SK-N-SH (cell line): ENCODE data around the gene PRKCH. TPM values are rescaled to one million over a fixed set of nuclear protein-coding genes. Genes with fewer than 3 reads are reported as not detected.

Source experiments
- CTCF ChIA-PET: fragments of 300-600, 350-600 bp; formaldehyde crosslinking; extraction: SDS; loops from one replicate; lab custom pipeline; 2021; lab: Yijun Ruan, JAX
- POLR2A ChIA-PET: fragments of 350-600 bp; sonication (Branson Sonifier 250); formaldehyde crosslinking; extraction: SDS; loops from one replicate; lab custom pipeline; 2020; ENCODE audit warnings: antibody characterized with exemption, inconsistent platforms; lab: Yijun Ruan, JAX
- DNase-seq: peaks from one replicate; pipeline ENCODE4 v3.0.0; 2012
- H2AFZ ChIP-seq: fragments of 200-600 bp; sonication (generic); 2 replicates; pipeline ENCODE4 v1.8.1; 2016; ENCODE audit warnings: antibody characterized with exemption, mild to moderate bottlenecking, low read depth
- H3F3A ChIP-seq: fragments of 200-600 bp; sonication (generic); replicated peaks from 2 replicates; pipeline ENCODE3; 2016; ENCODE audit warnings: antibody characterized with exemption, mild to moderate bottlenecking; ENCODE audit not compliant: insufficient read depth
- H3K27ac ChIP-seq, 2 experiments: fragments of 200-500 bp in 1 of 2; fragments of 200-600 bp in 1 of 2; sonication (Bioruptor generic) in 1 of 2; sonication (generic), shearing (Covaris generic) in 1 of 2; 2 replicates each; pipeline versions ENCODE4 v1.5.1 to v1.6.1; 2014 to 2016; ENCODE audit warnings: low read depth in 2 of 2, inconsistent platforms in 1 of 2, low read length in 1 of 2, mild to moderate bottlenecking in 1 of 2, mixed read lengths in 1 of 2
- H3K27me3 ChIP-seq: fragments of 200-600 bp; sonication (generic), shearing (Covaris generic); 2 replicates; pipeline ENCODE4 v1.6.1; 2016; ENCODE audit warnings: mixed run types; ENCODE audit not compliant: insufficient read depth
- H3K36me3 ChIP-seq, 2 experiments: fragments of 200-500 bp in 1 of 2; fragments of 200-600 bp in 1 of 2; sonication (Bioruptor generic) in 1 of 2; sonication (generic) in 1 of 2; replicated peaks in 1 of 2; 2 replicates each; pipeline versions ENCODE3 to v1.5.1; 2014 to 2016; ENCODE audit warnings: low read length in 1 of 2, mild to moderate bottlenecking in 1 of 2; ENCODE audit not compliant: insufficient read depth in 2 of 2, control insufficient read depth in 1 of 2
- H3K4me1 ChIP-seq, 2 experiments: fragments of 200-500 bp in 1 of 2; fragments of 200-600 bp in 1 of 2; sonication (Bioruptor generic) in 1 of 2; sonication (generic), shearing (Covaris generic) in 1 of 2; 2 replicates each; pipeline versions ENCODE4 v1.5.1 to v1.6.1; 2014 to 2016; ENCODE audit warnings: low read depth in 1 of 2, low read length in 1 of 2, mixed run types in 1 of 2; ENCODE audit not compliant: insufficient read depth in 2 of 2, control insufficient read depth in 1 of 2
- H3K4me2 ChIP-seq: fragments of 200-600 bp; sonication (generic), shearing (Covaris generic); 2 replicates; pipeline ENCODE4 v1.6.1; 2017; ENCODE audit warnings: mixed run types
- H3K4me3 ChIP-seq, 2 experiments: fragments of 200-500 bp in 1 of 2; fragments of 200-600 bp in 1 of 2; sonication (Bioruptor generic) in 1 of 2; sonication (generic), shearing (Covaris generic) in 1 of 2; 2 replicates each; pipeline versions ENCODE4 v1.5.1 to v1.8.1; 2014 to 2016; ENCODE audit warnings: low read depth in 2 of 2, inconsistent platforms in 1 of 2, low read length in 1 of 2, mild to moderate bottlenecking in 1 of 2, mixed read lengths in 1 of 2, moderate library complexity in 1 of 2
- H3K79me2 ChIP-seq: fragments of 200-600 bp; sonication (generic); 2 replicates; pipeline ENCODE4 v1.8.1; 2017; ENCODE audit warnings: mild to moderate bottlenecking; ENCODE audit not compliant: insufficient read depth
- H3K9ac ChIP-seq: fragments of 200-600 bp; sonication (generic); 2 replicates; pipeline ENCODE4 v1.6.1; 2017; ENCODE audit warnings: mixed run types
- H3K9me2 ChIP-seq: fragments of 200-600 bp; sonication (generic); 2 replicates; pipeline ENCODE4 v1.6.1; 2017; ENCODE audit warnings: mixed run types
- H3K9me3 ChIP-seq: fragments of 200-600 bp; sonication (generic); 2 replicates; pipeline ENCODE4 v1.6.1; 2017; ENCODE audit warnings: mixed run types, mild to moderate bottlenecking, moderate library complexity
- H4K20me1 ChIP-seq: fragments of 200-600 bp; sonication (generic); 2 replicates; pipeline ENCODE4 v1.6.1; 2017; ENCODE audit warnings: mild to moderate bottlenecking, mixed run types; ENCODE audit not compliant: insufficient read depth
- GATA2 ChIP-seq: sonication (generic); formaldehyde crosslinking; IDR thresholded peaks from 2 replicates; pipeline ENCODE4 v1.5.0; 2020; ENCODE audit warnings: mild to moderate bottlenecking, missing genetic modification reagents
- MXI1 ChIP-seq: IDR thresholded peaks from 2 replicates; pipeline ENCODE4 v1.6.1; 2012; ENCODE audit warnings: mild to moderate bottlenecking, low read depth, low read length, improper control_type of control experiment
- RAD21 ChIP-seq: IDR thresholded peaks from 2 replicates; pipeline ENCODE4 v1.6.1; 2012; ENCODE audit warnings: mild to moderate bottlenecking, low read length
- RCOR1 ChIP-seq: fragments of 150-350 bp; IDR thresholded peaks from 2 replicates; pipeline ENCODE4 v1.6.1; 2017; ENCODE audit warnings: antibody characterized with exemption, low read length
- RXRA ChIP-seq: IDR thresholded peaks from 2 replicates; pipeline ENCODE4 v1.4.0; 2012; ENCODE audit warnings: low read depth, mild to moderate bottlenecking, borderline replicate concordance
- SIN3A ChIP-seq: IDR thresholded peaks from 2 replicates; pipeline ENCODE4 v1.6.1; 2012; ENCODE audit warnings: low read depth, mild to moderate bottlenecking, low read length, moderate library complexity, borderline replicate concordance
- SMC3 ChIP-seq: IDR thresholded peaks from 2 replicates; pipeline ENCODE4 v1.6.1; 2012; ENCODE audit warnings: low read depth, low read length, improper control_type of control experiment
- TCF12 ChIP-seq: IDR thresholded peaks from 2 replicates; pipeline ENCODE4 v1.4.0; 2012
- WGBS: methylation state at CpG from one replicate; pipeline ENCODE4 v1.1.6; 2017; ENCODE audit warnings: low lambda C conversion rate; 5-methylcytosine and 5-hydroxymethylcytosine counted together
- polyA plus RNA-seq, 3 experiments: library from polyadenylated mRNA; depleted of rRNA; stranded (reverse); fragments of >200 nt; gene quantifications; 2 replicates each; pipeline ENCODE4 v1.2.3, GENCODE V29; 2012
- TF ChIP-seq, protein P1 (sequence below): IDR thresholded peaks from 2 replicates; pipeline ENCODE4; 2012
- TF ChIP-seq, protein P2 (sequence below): IDR thresholded peaks from 2 replicates; pipeline ENCODE4 v1.4.0; 2012; ENCODE audit warnings: low read depth, borderline replicate concordance

The PRKCH gene
- polyA plus RNA-seq, 1 of the 3 experiments (the other 2 are of a cell fraction) = 4.2 TPM

DNA sequence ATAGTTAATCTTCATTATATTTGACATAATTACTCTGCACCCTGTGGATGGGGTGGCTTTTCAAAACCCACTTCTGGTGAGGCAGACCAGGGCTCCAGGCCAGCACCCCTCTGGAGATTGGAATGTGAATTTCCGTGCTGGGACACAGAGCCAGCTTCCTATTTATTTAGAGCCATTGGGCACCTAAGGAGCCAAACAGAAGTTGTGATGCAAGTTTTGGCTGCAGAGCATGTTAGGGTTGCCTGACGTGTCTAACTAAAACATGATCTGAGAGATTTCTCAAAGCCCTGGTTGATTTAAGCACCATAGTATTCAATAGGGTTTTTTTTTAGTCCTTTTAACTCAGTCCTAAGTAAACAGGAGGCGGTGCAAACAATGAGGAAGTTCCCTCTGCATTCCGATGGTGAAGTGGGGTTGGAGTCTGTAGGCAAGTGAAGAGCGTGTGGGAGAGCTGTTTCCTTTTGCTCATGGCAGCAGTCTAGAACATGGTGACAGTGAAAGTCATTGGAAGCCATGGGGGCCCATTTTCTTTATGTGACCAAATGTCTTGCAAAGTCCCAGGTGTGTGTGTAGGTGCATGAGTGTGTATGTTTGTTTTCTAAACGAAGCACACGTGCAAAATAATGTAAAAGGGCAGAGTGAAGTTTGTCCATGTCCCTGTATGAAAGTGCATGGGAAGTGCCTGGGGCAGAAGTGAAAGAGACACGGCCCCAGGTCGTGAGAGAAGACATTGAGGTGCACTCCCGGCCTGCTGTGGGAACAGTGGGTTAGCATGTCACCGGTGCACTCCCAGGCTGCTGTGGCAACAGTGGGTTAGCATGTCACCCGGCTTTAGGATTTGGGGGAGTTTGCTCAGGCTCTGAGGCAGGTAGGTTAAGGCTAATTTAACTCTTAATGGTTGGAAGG lies 117.7 kb downstream of the PRKCH start:
- H2AFZ ChIP-seq = peak overlapping the region; percentile 17; the same call in 1 of the 2 replicates
- WGBS = 68% methylated on average over 12 of the region's 12 CpGs

DNA sequence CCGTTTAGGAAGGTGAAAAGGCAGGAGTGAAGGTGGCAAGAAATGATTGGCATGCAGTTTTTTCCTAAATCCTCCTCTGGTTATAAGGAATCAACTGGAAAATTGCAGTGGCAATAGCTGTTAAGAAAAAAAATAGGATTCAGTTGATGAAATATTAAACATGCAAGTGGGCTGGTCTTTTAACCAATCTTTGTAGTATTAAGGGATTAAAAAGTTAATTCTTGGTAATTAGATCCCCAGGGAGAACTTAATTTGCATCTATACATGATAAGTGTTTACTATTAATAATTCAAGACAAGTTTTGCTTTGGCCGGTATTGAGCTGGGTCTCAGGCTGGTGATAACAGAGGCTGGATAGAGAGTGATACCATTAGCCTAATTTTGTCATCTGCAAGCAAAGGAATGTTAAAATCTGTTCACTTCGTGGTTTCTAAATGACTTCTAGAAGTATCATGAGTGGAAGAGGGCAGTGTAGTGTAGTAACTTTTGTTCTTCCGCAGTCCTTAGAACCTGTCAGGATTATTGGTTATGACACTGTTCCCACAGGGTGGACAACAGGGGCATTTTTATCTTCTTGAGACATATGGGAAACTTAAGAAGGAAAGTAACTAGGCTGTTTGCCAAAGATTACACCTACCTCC lies 118.5 kb downstream of the PRKCH start:
- Histone ChIP-seq H3K4me1 (peaks cover 0 to 12% of the 10 kb centered on the region in 2 experiments; a peak in 1 of 4 replicates), H3K36me3 (no peaks in the 10 kb centered on the region), H3K9ac (no peak overlapping the region), H3K27me3 (no peaks in the 10 kb centered on the region), H3K4me2 (no peak overlapping the region), H3F3A (no peaks in the 10 kb centered on the region), H2AFZ (no peak overlapping the region), H3K4me3 (no peak overlapping the region), H4K20me1 (no peaks in the 10 kb centered on the region), H3K9me3 (no peaks in the 10 kb centered on the region), H3K27ac (no peak overlapping the region), H3K9me2 (no peaks in the 10 kb centered on the region), H3K79me2 (no peaks in the 10 kb centered on the region)
- DNase-seq = no peak
- TF ChIP-seq RXRA = no peak
- TF ChIP-seq, protein P1, sequence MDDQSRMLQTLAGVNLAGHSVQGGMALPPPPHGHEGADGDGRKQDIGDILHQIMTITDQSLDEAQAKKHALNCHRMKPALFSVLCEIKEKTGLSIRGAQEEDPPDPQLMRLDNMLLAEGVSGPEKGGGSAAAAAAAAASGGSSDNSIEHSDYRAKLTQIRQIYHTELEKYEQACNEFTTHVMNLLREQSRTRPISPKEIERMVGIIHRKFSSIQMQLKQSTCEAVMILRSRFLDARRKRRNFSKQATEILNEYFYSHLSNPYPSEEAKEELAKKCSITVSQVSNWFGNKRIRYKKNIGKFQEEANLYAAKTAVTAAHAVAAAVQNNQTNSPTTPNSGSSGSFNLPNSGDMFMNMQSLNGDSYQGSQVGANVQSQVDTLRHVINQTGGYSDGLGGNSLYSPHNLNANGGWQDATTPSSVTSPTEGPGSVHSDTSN = no peak
- WGBS = 70% methylated on average over 4 of the region's 4 CpGs
- CTCF ChIA-PET = interaction anchor here (1.0 kb wide), 1 partner anchor 11 kb away, joined by 3 read pairs; no protein-coding TSS in a partner anchor
- POLR2A ChIA-PET = no interaction called here

More for the DNA sequence above, 117.7 kb downstream of the PRKCH start:
- Histone ChIP-seq H3K9me2 (no peaks in the 10 kb centered on the region), H4K20me1 (no peaks in the 10 kb centered on the region), H3K79me2 (no peaks in the 10 kb centered on the region), H3K9me3 (no peaks in the 10 kb centered on the region), H3K9ac (no peak overlapping the region), H3K4me3 (no peak overlapping the region), H3F3A (no peaks in the 10 kb centered on the region), H3K4me2 (no peak overlapping the region), H3K27me3 (no peaks in the 10 kb centered on the region), H3K36me3 (no peaks in the 10 kb centered on the region), H3K27ac (no peak overlapping the region), H3K4me1 (peaks cover 0 to 17% of the 10 kb centered on the region in 2 experiments; a peak in 1 of 4 replicates)
- ChIA-PET CTCF (interaction anchor here (1.0 kb wide), 1 partner anchor 11 kb away, joined by 3 read pairs; no protein-coding TSS in a partner anchor), POLR2A (no interaction called here)
- no peak for TF ChIP-seq SMC3
- no peak for TF ChIP-seq MXI1
- TF ChIP-seq RAD21 = no peak
- DNase-seq = no peak

DNA sequence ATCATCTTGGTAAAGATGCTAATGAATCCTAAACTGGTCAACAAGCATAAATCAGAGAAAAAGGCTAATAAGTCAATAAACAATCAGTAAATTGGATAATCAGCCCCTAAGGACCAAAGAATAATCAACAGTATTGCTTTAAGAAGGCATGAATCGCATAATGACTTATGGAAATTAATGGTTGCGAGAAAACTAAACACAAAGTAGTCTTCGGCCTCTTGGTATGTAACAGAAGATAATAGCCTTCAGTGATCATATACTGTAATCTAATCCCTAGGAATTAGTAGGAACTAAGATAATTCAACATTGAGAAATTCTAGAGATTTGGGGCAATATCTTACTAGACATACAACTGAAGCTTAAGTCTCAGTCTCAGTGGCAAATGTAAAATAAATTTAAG lies 122.1 kb downstream of the PRKCH start:
- WGBS = 92% methylated on average over 3 of the region's 3 CpGs

More for the DNA sequence above, 122.1 kb downstream of the PRKCH start:
- Histone ChIP-seq H2AFZ (no peak overlapping the region), H3K4me3 (no peak overlapping the region), H3K4me2 (no peak overlapping the region), H3K27me3 (no peaks in the 10 kb centered on the region), H3K9me2 (no peaks in the 10 kb centered on the region), H3K79me2 (no peaks in the 10 kb centered on the region), H3K9ac (no peak overlapping the region), H3K27ac (no peak overlapping the region), H3F3A (no peaks in the 10 kb centered on the region), H3K36me3 (no peaks in the 10 kb centered on the region), H3K4me1 (peaks cover 0 to 12% of the 10 kb centered on the region in 2 experiments; a peak in 1 of 4 replicates), H3K9me3 (no peaks in the 10 kb centered on the region), H4K20me1 (no peaks in the 10 kb centered on the region)
- TF ChIP-seq, protein P2, sequence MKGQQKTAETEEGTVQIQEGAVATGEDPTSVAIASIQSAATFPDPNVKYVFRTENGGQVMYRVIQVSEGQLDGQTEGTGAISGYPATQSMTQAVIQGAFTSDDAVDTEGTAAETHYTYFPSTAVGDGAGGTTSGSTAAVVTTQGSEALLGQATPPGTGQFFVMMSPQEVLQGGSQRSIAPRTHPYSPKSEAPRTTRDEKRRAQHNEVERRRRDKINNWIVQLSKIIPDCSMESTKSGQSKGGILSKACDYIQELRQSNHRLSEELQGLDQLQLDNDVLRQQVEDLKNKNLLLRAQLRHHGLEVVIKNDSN = no peak
- TF ChIP-seq SIN3A (no peak), MXI1 (no peak), RCOR1 (no peak), TCF12 (no peak), GATA2 (CRISPR knock-in tag) (no peak)
- ChIA-PET POLR2A (no interaction called here), CTCF (interaction anchor here (0.8 to 1.9 kb wide), 4 partner anchors 147 to 683 kb away, joined by 3 to 5 read pairs (median 4); no protein-coding TSS in a partner anchor)
- DNase-seq = no peak
